ENCODE data around the gene PTH1R.
A peak's percentile ranks its signal among the peaks of the same experiment; 100 is the strongest.

PTH1R gene

GRCh38 chr3:46898321-46899150 lies 21.0 kb downstream of the PTH1R start:
- no peak for DNase-seq (ENCODE audit: low read depth, low spot score)

- DNase-seq (ENCODE audit: low read depth, low spot score), result no peak
Observed at GRCh38 chr3:46899151-46900006, 21.9 kb downstream of the PTH1R start.

GRCh38 chr3:46900007-46900292 lies 22.4 kb downstream of the PTH1R start:
- no peak for DNase-seq (ENCODE audit: low read depth, low spot score)

- DNase-seq (ENCODE audit: low read depth, low spot score), result no peak
Observed at GRCh38 chr3:46900356-46900755, 22.8 kb downstream of the PTH1R start.

GRCh38 chr3:46901061-46901460 lies 23.5 kb downstream of the PTH1R start:
- DNase-seq (ENCODE audit: low read depth, low spot score), result no peak

GRCh38 chr3:46901591-46902187 lies 24.2 kb downstream of the PTH1R start:
- DNase-seq (ENCODE audit: low read depth, low spot score), result no peak

GRCh38 chr3:46902188-46902631 lies 24.7 kb downstream of the PTH1R start:
- no peak for DNase-seq (ENCODE audit: low read depth, low spot score)

GRCh38 chr3:46903341-46904302 lies 26.1 kb downstream of the PTH1R start:
- DNase-seq (ENCODE audit: low read depth, low spot score), result no peak

- DNase-seq (ENCODE audit: low read depth, low spot score), result no peak
Observed at GRCh38 chr3:46904303-46905212, 27.0 kb downstream of the PTH1R start.

- DNase-seq (ENCODE audit: low read depth, low spot score), result no peak
Observed at GRCh38 chr3:46905213-46905560, 27.7 kb downstream of the PTH1R start.

GRCh38 chr3:46905661-46906451 lies 28.3 kb downstream of the PTH1R start:
- no peak for DNase-seq (ENCODE audit: low read depth, low spot score)

- DNase-seq (ENCODE audit: low read depth, low spot score), result no peak
Observed at GRCh38 chr3:46906471-46907058, 29.0 kb downstream of the PTH1R start.

GRCh38 chr3:46907271-46907670 lies 29.8 kb downstream of the PTH1R start:
- no peak for DNase-seq (ENCODE audit: low read depth, low spot score)

- DNase-seq (ENCODE audit: low read depth, low spot score), result no peak
Observed at GRCh38 chr3:46907960-46908293, 30.4 kb downstream of the PTH1R start.

GRCh38 chr3:46908294-46908985 lies 30.9 kb downstream of the PTH1R start:
- DNase-seq (ENCODE audit: low read depth, low spot score), result no peak

GRCh38 chr3:46908986-46909534 lies 31.5 kb downstream of the PTH1R start:
- DNase-seq (ENCODE audit: low read depth, low spot score), result no peak

GRCh38 chr3:46909535-46910161 lies 32.1 kb downstream of the PTH1R start:
- peak; percentile 47 for DNase-seq (ENCODE audit: low read depth, low spot score)

Measured in iPS DF 19.7 (cell line).